ENCODE data around the gene VEGFC.

GRCh38 chr4:176653401-176654220, 139.1 kb downstream of the VEGFC start:
- no peak for TF ChIP-seq CTCF (IDR thresholded peaks at IDR 0.05; ENCODE audit: insufficient read depth, low read depth, low read length)
- TF ChIP-seq EZH2 (IDR thresholded peaks at IDR 0.05; ENCODE audit: insufficient read depth, low read length), result no peak
